Muscle layer of colon (tissue), 2 donors: Measurements from ENCODE around the gene HLA-G.

Source experiments
- H3K27ac ChIP-seq: one replicate; pipeline ENCODE4 v1.7.0; 2013; ENCODE audit warnings: low read depth, mild to moderate bottlenecking, low read length, moderate library complexity
- H3K27me3 ChIP-seq, 2 donors: one replicate each; pipeline ENCODE4 v1.7.0; 2013; ENCODE audit warnings: low read length in 2 of 2, mild to moderate bottlenecking in 2 of 2; ENCODE audit not compliant: insufficient read depth in 2 of 2, control insufficient read depth in 1 of 2
- H3K36me3 ChIP-seq: one replicate; pipeline ENCODE4 v1.7.0; 2013; ENCODE audit warnings: mild to moderate bottlenecking, low read length; ENCODE audit not compliant: insufficient read depth
- H3K4me1 ChIP-seq: one replicate; pipeline ENCODE4 v1.7.0; 2013; ENCODE audit warnings: mild to moderate bottlenecking, low read length; ENCODE audit not compliant: insufficient read depth
- H3K4me3 ChIP-seq, 2 donors: one replicate each; pipeline ENCODE4 v1.7.0; 2013; ENCODE audit warnings: low read length in 2 of 2, low read depth in 1 of 2, mild to moderate bottlenecking in 1 of 2, moderate library complexity in 1 of 2
- H3K9ac ChIP-seq: one replicate; pipeline ENCODE4 v1.7.0; 2013; ENCODE audit warnings: low read length
- H3K9me3 ChIP-seq: one replicate; pipeline ENCODE4 v1.7.0; 2013; ENCODE audit warnings: mild to moderate bottlenecking, low read length
- donor health status: abdominal sarcoma.
- donor health status: Adenocarcinoma of cecum.

The HLA-G gene

DNA sequence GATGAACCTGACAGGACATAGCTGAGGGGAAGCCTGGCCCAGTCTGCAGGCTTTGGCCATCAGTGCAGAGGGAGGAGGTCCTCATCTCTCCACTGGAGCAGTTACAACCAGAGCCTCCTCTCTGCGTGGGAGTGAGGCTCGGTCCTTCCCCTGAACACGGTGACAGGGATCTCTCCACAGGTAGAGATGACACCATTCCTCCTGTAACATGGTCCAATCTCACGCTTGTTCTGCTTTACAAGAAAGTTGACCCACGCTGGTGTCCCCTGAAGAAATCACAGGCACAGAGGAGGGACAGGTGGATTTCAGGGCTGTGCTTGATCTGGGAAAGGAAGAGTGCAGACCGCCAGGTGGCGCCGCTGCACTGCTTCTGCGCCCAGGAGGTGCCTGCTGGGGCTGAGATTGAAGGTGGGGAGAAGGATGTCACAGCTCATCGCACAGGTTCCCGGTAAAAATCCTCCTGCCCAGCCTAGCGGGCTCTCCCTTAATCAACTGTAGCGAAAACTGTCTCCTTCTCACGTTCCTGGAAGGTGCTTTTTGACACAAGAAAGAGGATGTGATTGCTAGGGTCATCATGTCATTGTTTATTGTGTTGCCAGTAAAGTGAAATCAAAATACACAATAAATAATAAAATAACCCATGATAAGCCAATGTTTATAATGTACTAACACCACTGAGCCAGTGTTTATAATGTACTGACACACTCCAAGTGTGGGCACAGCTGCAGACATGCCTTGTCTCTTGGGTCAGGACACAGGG, 20.4 kb downstream of the HLA-G start:
- peaks cover 19 to 25% of the 10 kb centered on the region in 2 donors for H3K27me3 ChIP-seq
- no peak overlapping the region for H3K9ac ChIP-seq
- no peak overlapping the region for H3K4me3 ChIP-seq
- H3K4me1 ChIP-seq: no peaks in the 10 kb centered on the region
- H3K36me3 ChIP-seq: no peaks in the 10 kb centered on the region
- H3K9me3 ChIP-seq: peaks cover 3% of the 10 kb centered on the region
- H3K27ac ChIP-seq: no peak overlapping the region

GRCh38 chr6:29850011-29850553, 22.5 kb downstream of the HLA-G start:
- Histone ChIP-seq H3K9me3 (peaks cover 3% of the 10 kb centered on the region), H3K9ac (no peak overlapping the region), H3K4me3 (peak overlapping the region in 1 of 2 donors; percentile 1), H3K27ac (no peak overlapping the region), H3K36me3 (no peaks in the 10 kb centered on the region), H3K27me3 (peaks cover 19 to 26% of the 10 kb centered on the region in 2 donors), H3K4me1 (no peaks in the 10 kb centered on the region)

GRCh38 chr6:29851190-29851589, 23.6 kb downstream of the HLA-G start:
- peaks cover 3% of the 10 kb centered on the region for H3K9me3 ChIP-seq
- no peaks in the 10 kb centered on the region for H3K36me3 ChIP-seq
- H3K4me3 ChIP-seq: no peak overlapping the region
- no peaks in the 10 kb centered on the region for H3K4me1 ChIP-seq
- H3K27me3 ChIP-seq: peaks cover 19 to 26% of the 10 kb centered on the region in 2 donors
- H3K9ac ChIP-seq: no peak overlapping the region
- no peak overlapping the region for H3K27ac ChIP-seq

- no peak overlapping the region for H3K27ac ChIP-seq
- peaks cover 3% of the 10 kb centered on the region for H3K9me3 ChIP-seq
- H3K4me1 ChIP-seq: no peaks in the 10 kb centered on the region
- H3K9ac ChIP-seq: no peak overlapping the region
- no peaks in the 10 kb centered on the region for H3K36me3 ChIP-seq
- no peak overlapping the region for H3K4me3 ChIP-seq
- H3K27me3 ChIP-seq: peaks cover 13 to 24% of the 10 kb centered on the region in 2 donors
Measured at GRCh38 chr6:29853245-29853644, 25.6 kb downstream of the HLA-G start.

- Histone ChIP-seq H3K9ac (no peak overlapping the region), H3K27ac (no peak overlapping the region), H3K36me3 (no peaks in the 10 kb centered on the region), H3K4me1 (no peaks in the 10 kb centered on the region), H3K27me3 (peaks cover 0 to 1% of the 10 kb centered on the region in 2 donors), H3K4me3 (no peak overlapping the region), H3K9me3 (no peaks in the 10 kb centered on the region)
Measured at GRCh38 chr6:29858006-29858405, 30.4 kb downstream of the HLA-G start.

DNA sequence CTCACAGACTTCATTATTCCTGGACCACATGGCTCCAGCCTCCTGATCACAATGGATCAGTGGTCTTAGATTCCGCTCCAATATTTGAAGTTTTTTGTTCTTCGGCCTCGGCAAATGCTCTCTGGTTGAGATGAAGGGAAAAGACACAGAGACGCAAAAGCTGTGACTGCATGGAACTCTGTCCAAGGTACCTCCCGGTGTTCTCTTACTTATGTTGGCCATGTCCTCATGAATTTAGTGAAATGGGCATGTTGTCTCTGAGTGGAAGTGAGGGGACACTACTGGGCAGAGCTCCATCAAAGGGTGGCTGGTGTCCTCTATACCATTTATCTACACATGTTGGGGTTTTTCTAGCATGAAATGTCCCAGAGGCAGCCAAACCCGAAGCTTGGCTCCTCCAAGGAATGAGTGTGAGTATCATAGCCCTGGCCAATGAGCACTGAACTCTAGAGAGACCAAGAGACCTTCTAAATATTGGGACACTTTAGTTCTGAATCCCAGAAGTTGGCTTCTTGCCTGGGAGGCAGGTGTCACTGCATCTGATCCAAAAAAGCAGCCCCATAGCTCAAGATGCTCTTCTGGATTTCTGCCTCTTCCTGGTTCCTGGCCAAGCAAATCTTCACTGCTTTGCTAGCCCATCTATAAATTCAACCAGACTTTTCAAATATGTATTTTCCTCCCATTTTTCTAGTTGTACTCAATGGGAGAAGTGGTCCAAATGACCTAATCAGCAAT, 34.1 kb downstream of the HLA-G start:
- Histone ChIP-seq H3K36me3 (no peaks in the 10 kb centered on the region), H3K27ac (no peak overlapping the region), H3K9me3 (no peaks in the 10 kb centered on the region), H3K9ac (no peak overlapping the region), H3K4me3 (no peak overlapping the region), H3K27me3 (peaks cover 7 to 14% of the 10 kb centered on the region in 2 donors), H3K4me1 (no peaks in the 10 kb centered on the region)

GRCh38 chr6:29864037-29864810, 36.6 kb downstream of the HLA-G start:
- Histone ChIP-seq H3K36me3 (no peaks in the 10 kb centered on the region), H3K9ac (no peak overlapping the region), H3K4me1 (no peaks in the 10 kb centered on the region), H3K27ac (no peak overlapping the region), H3K9me3 (no peaks in the 10 kb centered on the region), H3K4me3 (no peak overlapping the region), H3K27me3 (peaks cover 7 to 14% of the 10 kb centered on the region in 2 donors)

DNA sequence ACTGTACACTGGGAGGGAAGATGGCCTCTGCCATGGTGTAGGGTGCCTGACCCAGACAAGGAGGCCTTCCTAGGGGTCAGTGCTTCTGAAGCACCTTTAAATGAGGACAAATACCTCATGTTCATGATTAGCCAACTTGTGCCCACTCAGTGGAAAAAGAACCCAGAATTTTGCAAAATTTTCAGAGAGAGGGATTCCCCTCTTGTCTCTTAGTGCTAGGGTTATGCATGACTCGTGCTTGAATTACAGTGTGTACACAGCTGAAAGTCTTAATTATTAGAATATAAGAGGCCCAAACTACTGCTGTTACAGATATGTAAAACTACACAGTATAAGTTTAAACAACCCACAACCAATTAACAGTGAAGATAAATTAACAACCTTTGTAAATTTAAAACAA, 38.0 kb downstream of the HLA-G start:
- H3K4me1 ChIP-seq: no peaks in the 10 kb centered on the region
- H3K9me3 ChIP-seq: no peaks in the 10 kb centered on the region
- no peak overlapping the region for H3K4me3 ChIP-seq
- H3K36me3 ChIP-seq: no peaks in the 10 kb centered on the region
- peaks cover 7 to 14% of the 10 kb centered on the region in 2 donors for H3K27me3 ChIP-seq
- no peak overlapping the region for H3K9ac ChIP-seq
- no peak overlapping the region for H3K27ac ChIP-seq

DNA sequence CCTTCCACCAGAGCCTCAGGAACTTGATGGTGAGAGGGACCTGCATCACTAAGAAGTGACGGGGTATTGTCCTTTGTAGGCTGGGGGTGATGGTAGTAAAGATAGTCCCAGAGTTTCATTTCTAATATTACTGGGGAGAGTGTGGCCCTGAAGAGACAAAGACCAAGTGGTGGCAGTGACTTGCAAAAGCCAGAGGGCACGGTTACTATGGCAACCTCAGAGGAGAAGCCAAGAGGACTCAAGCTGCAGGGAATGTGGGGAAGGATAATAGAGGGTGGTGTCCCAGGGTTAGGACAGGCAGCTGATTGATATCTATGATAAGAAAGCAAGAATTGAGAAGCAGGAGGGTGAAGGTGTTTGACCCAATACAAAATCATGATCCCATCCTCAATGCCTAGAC, 42.5 kb downstream of the HLA-G start:
- no peaks in the 10 kb centered on the region for H3K4me1 ChIP-seq
- H3K9ac ChIP-seq: no peak overlapping the region
- peaks cover 0 to 12% of the 10 kb centered on the region in 2 donors for H3K27me3 ChIP-seq
- no peak overlapping the region for H3K27ac ChIP-seq
- no peaks in the 10 kb centered on the region for H3K9me3 ChIP-seq
- no peaks in the 10 kb centered on the region for H3K36me3 ChIP-seq
- H3K4me3 ChIP-seq: no peak overlapping the region

DNA sequence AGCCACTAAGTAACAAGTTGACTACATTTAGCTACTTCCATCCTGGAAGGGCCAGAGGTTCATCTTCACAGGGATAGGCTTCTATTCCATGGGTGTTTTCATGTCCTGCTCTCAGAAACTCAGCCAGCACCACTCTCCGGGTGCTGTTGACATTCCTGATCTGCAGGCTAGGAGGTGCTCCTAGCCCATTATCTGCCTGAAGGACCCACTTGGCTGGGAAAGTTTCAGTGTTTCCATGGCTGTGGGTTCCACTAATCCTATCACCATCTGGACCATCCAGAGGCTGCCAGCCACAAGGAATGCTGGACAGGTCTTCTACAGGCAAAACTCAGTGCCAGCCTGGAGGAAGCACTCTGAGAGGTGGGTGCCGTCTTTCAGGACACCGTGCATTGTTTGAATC, 45.2 kb downstream of the HLA-G start:
- Histone ChIP-seq H3K27ac (no peak overlapping the region), H3K9me3 (no peaks in the 10 kb centered on the region), H3K27me3 (no peaks in the 10 kb centered on the region), H3K9ac (no peak overlapping the region), H3K4me3 (no peak overlapping the region), H3K4me1 (no peaks in the 10 kb centered on the region), H3K36me3 (no peaks in the 10 kb centered on the region)

DNA sequence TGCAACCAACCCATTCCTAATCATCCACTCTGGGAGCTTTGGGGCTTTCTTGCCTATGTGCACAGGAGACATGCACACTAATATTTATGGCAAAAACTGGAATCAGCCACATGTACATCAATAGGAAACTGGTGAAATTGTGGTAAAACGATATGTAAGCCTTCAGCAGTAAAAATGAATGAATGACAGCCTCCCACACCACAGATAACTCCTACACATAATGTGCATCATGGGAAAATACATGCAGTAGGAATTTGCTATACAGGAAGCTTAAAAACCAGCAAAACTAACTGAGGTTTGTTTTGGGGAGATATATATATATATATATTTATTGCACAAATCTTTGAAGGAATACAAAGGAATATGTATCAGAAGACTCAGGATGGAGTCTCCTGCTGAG, 47.6 kb downstream of the HLA-G start:
- H3K4me3 ChIP-seq: no peak overlapping the region
- no peaks in the 10 kb centered on the region for H3K4me1 ChIP-seq
- H3K36me3 ChIP-seq: no peaks in the 10 kb centered on the region
- no peaks in the 10 kb centered on the region for H3K27me3 ChIP-seq
- no peaks in the 10 kb centered on the region for H3K9me3 ChIP-seq
- H3K27ac ChIP-seq: no peak overlapping the region
- H3K9ac ChIP-seq: no peak overlapping the region
